KMS-11 (cell line): ENCODE measurements around the gene APOF.

Source experiments
- H2AFZ ChIP-seq: fragments of 200-600 bp; sonication (generic); 2 replicates; pipeline ENCODE4 v1.6.1; 2016; ENCODE audit warnings: antibody characterized with exemption, mixed run types, low read depth
- H3K27ac ChIP-seq: fragments of 200-600 bp; sonication (generic); 2 replicates; pipeline ENCODE4 v1.6.1; 2016; ENCODE audit warnings: mild to moderate bottlenecking, mixed run types
- H3K27me3 ChIP-seq: fragments of 200-600 bp; sonication (generic); 2 replicates; pipeline ENCODE4 v1.6.1; 2017; ENCODE audit warnings: mild to moderate bottlenecking, low read depth, mixed run types, moderate library complexity; ENCODE audit not compliant: insufficient read depth
- H3K36me3 ChIP-seq: fragments of 200-600 bp; sonication (generic); 2 replicates; pipeline ENCODE4 v1.6.1; 2017; ENCODE audit warnings: mild to moderate bottlenecking, mixed run types; ENCODE audit not compliant: insufficient read depth
- H3K4me1 ChIP-seq: fragments of 200-600 bp; sonication (generic); 2 replicates; pipeline ENCODE4 v1.6.1; 2016; ENCODE audit warnings: mild to moderate bottlenecking, low read depth, mixed run types; ENCODE audit not compliant: poor library complexity, severe bottlenecking
- H3K4me2 ChIP-seq: fragments of 200-600 bp; sonication (generic); 2 replicates; pipeline ENCODE4 v1.7.0; 2016; ENCODE audit warnings: mild to moderate bottlenecking, mixed run types
- H3K4me3 ChIP-seq: fragments of 200-600 bp; sonication (generic); IDR thresholded peaks from 2 replicates; pipeline ENCODE4 v1.6.1; 2017; ENCODE audit warnings: low read depth, low read length, mixed read lengths; ENCODE audit not compliant: insufficient read depth
- H3K79me2 ChIP-seq: fragments of 200-600 bp; sonication (generic); 2 replicates; pipeline ENCODE4 v1.6.1; 2016; ENCODE audit warnings: low read depth, mixed run types; ENCODE audit not compliant: insufficient read depth
- H3K9ac ChIP-seq: fragments of 200-600 bp; sonication (generic); 2 replicates; pipeline ENCODE4 v1.6.1; 2016; ENCODE audit warnings: mild to moderate bottlenecking, mixed run types
- H4K20me1 ChIP-seq: fragments of 200-600 bp; sonication (generic); 2 replicates; pipeline ENCODE4 v1.6.1; 2016; ENCODE audit warnings: mild to moderate bottlenecking, mixed run types; ENCODE audit not compliant: insufficient read depth
- CTCF ChIP-seq: fragments of 200-600 bp; sonication (generic); conservative IDR thresholded peaks from 2 replicates; pipeline ENCODE4 v1.6.1; 2017; ENCODE audit warnings: low read depth, mild to moderate bottlenecking, antibody characterized with exemption, low read length, moderate library complexity, mixed read lengths

APOF gene

GRCh38 chr12:56317675-56318074 is 45.0 kb downstream of the APOF start:
- no peaks in the 10 kb centered on the region for H4K20me1 ChIP-seq
- no peak overlapping the region for H3K9ac ChIP-seq
- H3K4me3 ChIP-seq, result no peak overlapping the region
- no peak overlapping the region for H2AFZ ChIP-seq
- no peak overlapping the region for H3K27ac ChIP-seq
- TF ChIP-seq CTCF, result peak; percentile 38
- no peak overlapping the region for H3K4me2 ChIP-seq
- H3K27me3 ChIP-seq, result no peaks in the 10 kb centered on the region
- H3K36me3 ChIP-seq, result peaks cover 7% of the 10 kb centered on the region; the same call in 1 of the 2 replicates
- H3K79me2 ChIP-seq, result peaks cover 22% of the 10 kb centered on the region
- peaks cover 31% of the 10 kb centered on the region for H3K4me1 ChIP-seq

- H2AFZ ChIP-seq, result peak within 1 kb of the TSS; percentile 73
These were observed 46.8 kb downstream of the APOF start, which contains the start of gene CNPY2 for GRCh38 chr12:56315622-56316473. Gene CNPY2 (minus strand): TSS chr12:56315988. CDS start chr12:56315217, 771 bp downstream.

GRCh38 chr12:56315249-56315621 is 47.4 kb downstream of the APOF start:
- Histone ChIP-seq H3K4me1 (peaks cover 24% of the 10 kb centered on the region), H3K27me3 (no peaks in the 10 kb centered on the region), H2AFZ (peak overlapping the region; percentile 73), H4K20me1 (no peaks in the 10 kb centered on the region), H3K4me2 (peak overlapping the region; percentile 91), H3K4me3 (peak overlapping the region; percentile 51), H3K36me3 (peaks cover 7% of the 10 kb centered on the region; the same call in 1 of the 2 replicates), H3K79me2 (peaks cover 22% of the 10 kb centered on the region), H3K27ac (peak overlapping the region; percentile 76), H3K9ac (peak overlapping the region; percentile 84)
- TF ChIP-seq CTCF, result no peak

More at GRCh38 chr12:56315622-56316473, 46.8 kb downstream of the APOF start, which contains the start of gene CNPY2:
- H3K36me3 ChIP-seq, result peaks cover 7% of the 10 kb centered on the region; the same call in 1 of the 2 replicates
- H3K4me1 ChIP-seq, result peaks cover 25% of the 10 kb centered on the region
- H3K4me3 ChIP-seq, result peak within 1 kb of the TSS; percentile 72
- no peaks in the 10 kb centered on the region for H4K20me1 ChIP-seq
- TF ChIP-seq CTCF, result peak; percentile 50
- peak within 1 kb of the TSS; percentile 91 for H3K4me2 ChIP-seq
- no peaks in the 10 kb centered on the region for H3K27me3 ChIP-seq
- peak within 1 kb of the TSS; percentile 76 for H3K27ac ChIP-seq
- H3K9ac ChIP-seq, result peak within 1 kb of the TSS; percentile 84
- H3K79me2 ChIP-seq, result peaks cover 22% of the 10 kb centered on the region

GRCh38 chr12:56311003-56311402 is 51.7 kb downstream of the APOF start:
- Histone ChIP-seq H3K4me1 (peaks cover 12% of the 10 kb centered on the region), H3K4me3 (no peak overlapping the region), H3K79me2 (peaks cover 22% of the 10 kb centered on the region), H2AFZ (no peak overlapping the region), H3K27ac (no peak overlapping the region), H3K9ac (no peak overlapping the region), H3K36me3 (peaks cover 7% of the 10 kb centered on the region; the same call in 1 of the 2 replicates), H3K4me2 (no peak overlapping the region), H3K27me3 (no peaks in the 10 kb centered on the region), H4K20me1 (no peaks in the 10 kb centered on the region)
- no peak for TF ChIP-seq CTCF
